Stimulated activated naive CD8-positive, alpha-beta T cell treated with anti-CD3 and anti-CD28 coated beads, Interleukin-15, amount 100 ng/mL, for 72 hours (primary cell): Measurements from ENCODE around the gene TASP1.

Experiments used
- ATAC-seq: fragments of 150-1000 bp; cut with Tn5 transposase; 2 replicates; pipeline ENCODE4 v1.10.0; 2021; ENCODE audit warnings: mild to moderate bottlenecking, moderate library complexity
- DNase-seq, 2 donors: peaks; one replicate each; pipeline ENCODE4 v3.0.0; 2021 to 2022
- H3K27ac Mint-ChIP-seq, 2 donors: one replicate each; pipeline ENCODE4 v1.8.0; 2022; ENCODE audit warnings: mild to moderate bottlenecking in 2 of 2, mixed read lengths in 2 of 2, moderate library complexity in 2 of 2
- H3K27me3 Mint-ChIP-seq: one replicate; pipeline ENCODE4 v1.8.0; 2022; ENCODE audit warnings: mixed read lengths
- H3K4me1 Mint-ChIP-seq: one replicate; pipeline ENCODE4 v1.8.0; 2022; ENCODE audit warnings: mild to moderate bottlenecking, mixed read lengths
- H3K4me3 Mint-ChIP-seq, 2 donors: one replicate each; pipeline ENCODE4 v1.8.0; 2022; ENCODE audit warnings: mild to moderate bottlenecking in 2 of 2, mixed read lengths in 2 of 2, moderate library complexity in 1 of 2
- H3K9me3 Mint-ChIP-seq, 2 donors: one replicate each; pipeline ENCODE4 v1.8.0; 2022; ENCODE audit warnings: mixed read lengths in 2 of 2

TASP1 gene, protein sequence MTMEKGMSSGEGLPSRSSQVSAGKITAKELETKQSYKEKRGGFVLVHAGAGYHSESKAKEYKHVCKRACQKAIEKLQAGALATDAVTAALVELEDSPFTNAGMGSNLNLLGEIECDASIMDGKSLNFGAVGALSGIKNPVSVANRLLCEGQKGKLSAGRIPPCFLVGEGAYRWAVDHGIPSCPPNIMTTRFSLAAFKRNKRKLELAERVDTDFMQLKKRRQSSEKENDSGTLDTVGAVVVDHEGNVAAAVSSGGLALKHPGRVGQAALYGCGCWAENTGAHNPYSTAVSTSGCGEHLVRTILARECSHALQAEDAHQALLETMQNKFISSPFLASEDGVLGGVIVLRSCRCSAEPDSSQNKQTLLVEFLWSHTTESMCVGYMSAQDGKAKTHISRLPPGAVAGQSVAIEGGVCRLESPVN

DNA sequence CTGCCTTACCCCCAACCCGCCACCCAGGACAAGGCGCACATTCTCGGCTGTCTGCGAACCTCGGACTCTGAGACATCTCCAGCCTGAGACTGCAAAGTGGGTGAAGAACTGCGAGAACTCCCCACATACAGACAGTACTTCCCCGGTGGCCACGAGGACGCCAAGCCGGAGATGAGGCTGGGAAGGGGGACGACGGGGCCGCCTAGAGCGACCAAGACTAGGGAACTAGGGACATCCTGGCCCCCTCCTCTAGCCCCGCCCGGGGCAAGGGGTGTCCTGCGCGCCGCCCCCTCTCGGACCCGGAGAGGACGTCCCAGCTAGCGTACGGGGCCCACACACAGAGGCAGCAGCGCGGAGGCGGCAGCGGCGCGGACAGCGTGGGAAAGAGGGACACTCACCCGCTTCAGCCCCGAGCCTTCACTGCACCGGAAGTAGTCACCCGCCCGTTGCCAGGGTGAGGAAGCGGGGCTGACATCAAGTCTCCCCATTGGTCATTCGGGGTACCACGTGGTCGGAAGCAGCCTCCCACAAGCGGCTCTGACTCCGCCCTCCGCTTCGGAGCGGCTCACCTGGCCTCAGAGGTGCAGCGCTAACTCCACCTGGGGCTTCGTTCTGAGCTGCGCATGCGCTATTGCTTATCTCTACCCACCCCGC, at the start of gene TASP1:
TASP1 (minus strand) TSS at position 437 of the 654 bp plus-strand sequence. CDS start 8,854 bp downstream, outside the sequence.
- Mint-ChIP-seq H3K27ac (peak within 1 kb of the TSS; percentile 94), H3K27me3 (peaks cover 13% of the 10 kb centered on the region), H3K9me3 (no peaks in the 10 kb centered on the region), H3K4me1 (peaks cover 43% of the 10 kb centered on the region), H3K4me3 (peak within 1 kb of the TSS; percentile 97 to 99)
- peak; percentile 91 to 96 for DNase-seq
- peak; percentile 99 for ATAC-seq

DNA sequence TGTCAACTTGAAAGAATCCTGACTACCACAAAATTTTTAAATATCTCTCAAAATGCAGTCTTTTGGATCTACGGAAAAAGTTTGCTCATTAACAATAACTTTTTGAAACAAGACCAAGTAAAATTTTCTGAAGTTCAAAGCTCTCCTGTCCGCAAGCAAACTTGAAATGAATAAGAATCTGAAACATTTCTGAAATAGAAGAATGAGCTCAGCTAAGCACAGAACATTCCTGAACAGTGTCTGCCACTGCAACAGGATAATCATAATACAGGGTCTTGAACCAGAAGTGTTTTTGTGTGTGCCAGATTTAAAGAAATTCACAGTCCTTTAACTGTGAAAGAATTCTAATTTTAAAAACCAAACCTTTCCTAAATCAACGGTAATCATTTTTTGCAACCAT, 49.1 kb upstream of the TASP1 start:
- no peak overlapping the region for H3K27ac Mint-ChIP-seq
- H3K9me3 Mint-ChIP-seq, result no peaks in the 10 kb centered on the region
- no peak for DNase-seq
- no peak overlapping the region for H3K4me3 Mint-ChIP-seq
- ATAC-seq, result no peak
- H3K27me3 Mint-ChIP-seq, result peaks cover 24% of the 10 kb centered on the region
- peaks cover 8% of the 10 kb centered on the region for H3K4me1 Mint-ChIP-seq

DNA sequence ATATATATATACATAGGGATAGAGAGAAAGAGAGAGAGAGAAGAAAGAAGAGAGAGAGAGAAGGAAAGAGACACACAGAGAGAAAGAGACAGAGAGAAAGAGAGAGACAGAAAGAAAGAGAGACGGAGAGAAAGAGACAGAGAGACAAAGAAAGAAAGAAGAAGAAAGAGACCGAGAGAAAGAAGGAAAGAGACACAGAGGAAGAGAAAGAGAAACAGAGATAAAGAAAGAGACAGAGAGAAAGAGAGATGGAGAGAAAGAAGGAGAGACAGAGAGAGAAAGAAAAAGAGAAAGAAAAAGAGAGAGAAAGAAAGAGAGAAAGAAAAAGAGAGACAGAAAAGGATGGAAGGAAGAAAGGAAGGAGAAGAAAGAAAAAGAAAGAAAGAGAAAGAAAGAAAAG, 46.9 kb upstream of the TASP1 start:
- no peak overlapping the region for H3K4me3 Mint-ChIP-seq
- peaks cover 8% of the 10 kb centered on the region for H3K4me1 Mint-ChIP-seq
- H3K27me3 Mint-ChIP-seq, result peaks cover 24% of the 10 kb centered on the region
- ATAC-seq (no peak), DNase-seq (no peak)
- H3K27ac Mint-ChIP-seq, result no peak overlapping the region
- no peaks in the 10 kb centered on the region for H3K9me3 Mint-ChIP-seq

DNA sequence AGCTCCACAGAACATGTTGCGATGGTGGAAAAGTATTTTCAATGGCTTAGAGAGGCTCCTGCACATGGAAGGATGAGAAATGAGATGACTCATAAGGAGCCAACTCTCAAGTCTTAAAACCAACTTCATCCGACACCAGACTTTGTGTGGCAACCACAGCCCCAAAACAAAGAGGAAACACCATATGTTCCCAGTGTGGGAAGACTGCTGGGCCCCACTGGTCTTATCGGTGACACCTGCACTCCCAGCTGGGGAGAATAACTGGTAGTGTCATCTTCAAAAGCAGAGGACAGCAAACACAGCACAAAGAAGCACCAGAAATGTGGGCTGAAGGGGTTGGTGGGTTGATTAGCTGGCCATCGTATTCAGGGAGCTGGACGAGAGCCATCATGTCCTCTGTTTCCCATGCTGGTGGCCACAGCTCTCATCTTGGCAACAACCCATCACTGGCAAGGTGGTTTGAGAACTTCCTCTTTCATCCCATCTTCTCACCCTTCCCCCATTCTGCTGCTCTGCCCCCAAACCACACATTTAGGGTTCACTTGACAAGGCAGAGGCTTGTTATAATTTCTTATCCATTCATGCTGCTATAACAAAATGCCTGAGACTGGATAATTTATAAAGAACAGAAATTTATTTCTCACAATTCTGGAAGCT, 46.0 kb upstream of the TASP1 start:
- Mint-ChIP-seq H3K27ac (no peak overlapping the region), H3K4me1 (peaks cover 8% of the 10 kb centered on the region), H3K4me3 (no peak overlapping the region), H3K9me3 (no peaks in the 10 kb centered on the region), H3K27me3 (peaks cover 24% of the 10 kb centered on the region)
- ATAC-seq (no peak), DNase-seq (no peak)

DNA sequence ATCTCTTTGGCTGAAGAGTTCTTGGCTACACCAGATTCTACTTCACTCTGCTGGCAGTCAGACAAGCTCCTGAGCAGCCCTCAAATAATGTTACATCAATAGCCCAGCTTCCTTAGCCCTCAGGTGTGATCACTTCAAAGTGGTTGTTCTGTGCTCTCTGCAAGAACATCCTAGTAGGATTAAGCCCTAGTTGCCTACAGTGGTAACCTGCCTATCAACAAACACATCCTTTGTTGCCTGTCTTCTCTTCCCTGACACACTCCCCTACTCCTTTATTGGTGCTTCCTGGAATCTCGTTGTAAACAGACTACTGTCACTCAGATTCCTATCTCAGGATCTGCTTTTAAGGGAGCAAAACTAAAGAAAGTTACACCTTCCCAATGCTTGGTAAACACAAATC, 45.1 kb upstream of the TASP1 start:
- no peak overlapping the region for H3K4me3 Mint-ChIP-seq
- no peak for DNase-seq
- H3K27ac Mint-ChIP-seq, result no peak overlapping the region
- no peak for ATAC-seq
- peaks cover 24% of the 10 kb centered on the region for H3K27me3 Mint-ChIP-seq
- no peaks in the 10 kb centered on the region for H3K9me3 Mint-ChIP-seq
- H3K4me1 Mint-ChIP-seq, result peaks cover 8% of the 10 kb centered on the region

DNA sequence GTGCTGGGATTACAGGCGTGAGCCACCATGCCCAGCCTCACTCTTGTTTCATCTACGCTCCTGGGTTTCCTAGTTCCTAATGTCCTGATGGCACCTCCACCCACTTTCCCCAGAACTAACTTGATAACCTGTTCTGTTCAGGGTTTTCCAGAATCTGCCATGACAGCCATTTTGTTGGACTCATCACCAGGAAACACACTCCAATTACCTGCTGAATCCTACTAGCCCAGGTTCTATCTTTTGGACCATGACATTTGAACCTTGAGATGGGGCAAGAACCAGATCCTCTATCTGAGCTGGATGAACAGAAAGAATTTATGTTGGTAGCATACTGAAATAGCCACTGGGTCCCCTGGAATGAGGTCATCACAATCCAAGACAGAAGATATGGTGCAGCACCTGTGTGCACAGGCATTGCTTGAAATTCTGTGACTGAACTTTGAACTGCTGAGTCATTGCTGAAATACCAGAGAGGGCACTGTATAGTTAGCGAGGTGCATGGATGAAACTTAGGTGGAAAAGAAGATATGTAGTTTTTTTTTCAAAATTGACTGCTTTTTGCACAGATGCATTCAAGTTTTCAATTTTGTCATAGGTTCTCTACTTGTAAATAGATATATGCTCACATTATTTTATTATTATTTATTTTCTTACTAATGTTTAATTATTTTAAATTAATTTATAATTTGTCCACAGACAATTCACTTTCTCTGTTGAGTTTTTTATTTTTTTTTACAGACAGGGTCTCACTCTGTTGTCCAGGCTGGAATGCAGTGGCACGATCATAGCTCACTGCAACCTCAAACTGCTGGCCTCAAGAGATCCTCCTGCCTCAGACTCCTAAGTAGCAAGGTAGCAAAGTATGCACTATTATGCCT, 42.8 kb upstream of the TASP1 start:
- no peak for ATAC-seq
- H3K9me3 Mint-ChIP-seq, result no peaks in the 10 kb centered on the region
- peaks cover 24% of the 10 kb centered on the region for H3K27me3 Mint-ChIP-seq
- H3K27ac Mint-ChIP-seq, result no peak overlapping the region
- H3K4me1 Mint-ChIP-seq, result peaks cover 8% of the 10 kb centered on the region
- no peak overlapping the region for H3K4me3 Mint-ChIP-seq
- no peak for DNase-seq

DNA sequence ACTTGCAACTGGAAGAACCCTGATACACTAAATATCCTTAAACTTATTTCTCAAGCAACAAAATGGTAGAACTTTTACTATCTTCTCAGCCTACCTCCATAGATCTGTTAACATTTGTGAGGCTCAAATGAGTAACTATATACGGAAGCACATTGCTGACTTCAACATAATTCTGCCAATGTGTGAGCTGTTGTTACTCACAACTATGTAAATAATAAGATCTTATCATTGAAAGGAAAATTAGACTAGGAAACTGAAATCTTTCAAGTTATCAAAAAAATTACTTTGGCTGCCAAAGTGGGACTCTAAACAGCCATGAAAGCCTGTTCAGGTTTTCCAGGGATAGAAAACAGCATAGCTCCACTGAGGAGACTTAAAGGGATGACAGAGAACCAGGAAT, 40.2 kb upstream of the TASP1 start:
- ATAC-seq (no peak), DNase-seq (no peak)
- Mint-ChIP-seq H3K27me3 (peaks cover 8% of the 10 kb centered on the region), H3K4me1 (no peaks in the 10 kb centered on the region), H3K4me3 (no peak overlapping the region), H3K27ac (no peak overlapping the region), H3K9me3 (no peaks in the 10 kb centered on the region)

DNA sequence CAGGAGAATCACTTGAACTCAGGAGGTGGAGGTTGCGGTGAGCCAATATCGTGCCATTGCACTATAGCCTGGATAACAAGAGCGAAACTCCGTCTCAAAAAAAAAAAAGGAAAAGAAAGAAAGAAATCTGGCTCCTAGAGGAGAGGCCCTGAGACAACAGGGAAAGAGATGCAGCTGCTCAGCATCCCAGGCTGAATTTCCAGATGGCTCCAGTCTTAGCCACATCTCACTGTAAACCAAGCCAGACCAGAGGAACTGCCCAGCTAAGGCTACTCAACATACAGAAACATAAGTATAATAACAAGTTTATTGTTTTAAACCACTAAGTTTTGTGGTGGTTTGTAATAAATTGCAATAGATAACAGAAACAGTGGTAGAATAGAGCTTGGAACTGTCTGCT, 38.5 kb upstream of the TASP1 start:
- H3K9me3 Mint-ChIP-seq, result no peaks in the 10 kb centered on the region
- no peak overlapping the region for H3K27ac Mint-ChIP-seq
- ATAC-seq, result no peak
- no peak overlapping the region for H3K4me3 Mint-ChIP-seq
- DNase-seq, result no peak
- no peaks in the 10 kb centered on the region for H3K27me3 Mint-ChIP-seq
- H3K4me1 Mint-ChIP-seq, result no peaks in the 10 kb centered on the region

DNA sequence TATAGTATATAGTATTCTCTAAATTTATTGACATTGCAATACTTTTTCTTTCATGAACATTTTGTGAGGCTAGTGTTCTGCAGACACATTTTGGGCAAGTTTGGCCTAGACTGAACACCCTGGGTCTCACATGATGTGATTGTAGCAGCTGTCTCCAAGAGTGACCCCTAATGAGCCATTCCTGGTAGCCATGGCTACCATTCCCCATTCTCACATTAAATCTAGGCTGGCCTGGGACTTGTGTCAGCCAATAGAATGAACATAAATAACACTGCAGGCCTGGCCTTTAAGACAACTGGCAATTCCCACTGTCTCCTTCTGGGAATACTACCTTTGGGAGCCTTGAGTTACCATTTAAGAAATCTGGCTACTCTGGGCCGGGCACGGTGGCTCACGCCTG, 38.0 kb upstream of the TASP1 start:
- no peak for ATAC-seq
- Mint-ChIP-seq H3K9me3 (no peaks in the 10 kb centered on the region), H3K4me1 (no peaks in the 10 kb centered on the region), H3K4me3 (no peak overlapping the region), H3K27ac (no peak overlapping the region), H3K27me3 (no peaks in the 10 kb centered on the region)
- no peak for DNase-seq

DNA sequence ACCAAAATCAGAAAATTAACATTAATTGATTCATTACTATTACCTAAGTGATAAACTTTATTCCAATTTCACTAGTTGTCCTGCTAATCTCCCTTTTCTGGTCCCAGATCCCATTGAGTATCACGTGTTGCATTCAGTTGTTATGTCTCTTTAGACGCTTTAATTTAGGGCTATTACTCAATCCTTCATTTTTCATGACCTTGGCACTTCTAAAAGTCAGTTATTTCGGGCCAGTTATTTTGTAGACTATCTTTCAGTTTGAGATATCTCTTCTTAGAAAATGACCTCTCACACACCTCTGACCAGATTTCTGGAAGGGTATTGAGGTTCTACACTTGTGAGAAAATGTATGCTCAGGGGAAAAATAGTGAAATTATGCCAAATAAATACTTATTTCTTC, 34.0 kb upstream of the TASP1 start:
- no peaks in the 10 kb centered on the region for H3K9me3 Mint-ChIP-seq
- DNase-seq, result no peak
- H3K4me3 Mint-ChIP-seq, result no peak overlapping the region
- ATAC-seq, result no peak
- H3K27me3 Mint-ChIP-seq, result peaks cover 11% of the 10 kb centered on the region
- no peak overlapping the region for H3K27ac Mint-ChIP-seq
- no peaks in the 10 kb centered on the region for H3K4me1 Mint-ChIP-seq

DNA sequence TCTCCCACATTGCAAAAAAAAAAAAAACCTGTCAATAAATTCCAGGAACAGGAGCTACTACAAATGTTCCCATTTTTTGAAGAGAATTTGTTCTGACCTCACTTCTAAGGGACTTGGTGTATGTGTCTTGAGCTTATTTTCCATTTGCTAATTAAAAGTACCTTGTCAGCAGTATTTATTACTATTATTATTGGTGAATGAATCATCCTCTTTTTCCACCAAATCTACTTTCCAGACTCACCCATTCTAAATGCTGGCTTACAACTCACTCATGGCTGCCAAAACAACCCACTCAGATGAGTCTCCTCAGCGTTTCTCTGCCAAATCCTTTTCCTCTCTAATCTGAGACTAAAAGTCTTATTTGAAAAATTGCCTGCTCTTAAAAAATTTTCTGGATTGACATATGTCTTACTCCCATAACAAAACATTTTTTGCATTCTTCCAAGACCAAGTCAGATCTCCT, 33.2 kb upstream of the TASP1 start:
- no peak overlapping the region for H3K27ac Mint-ChIP-seq
- ATAC-seq (no peak), DNase-seq (no peak)
- H3K9me3 Mint-ChIP-seq, result no peaks in the 10 kb centered on the region
- peaks cover 11% of the 10 kb centered on the region for H3K27me3 Mint-ChIP-seq
- H3K4me1 Mint-ChIP-seq, result no peaks in the 10 kb centered on the region
- no peak overlapping the region for H3K4me3 Mint-ChIP-seq

DNA sequence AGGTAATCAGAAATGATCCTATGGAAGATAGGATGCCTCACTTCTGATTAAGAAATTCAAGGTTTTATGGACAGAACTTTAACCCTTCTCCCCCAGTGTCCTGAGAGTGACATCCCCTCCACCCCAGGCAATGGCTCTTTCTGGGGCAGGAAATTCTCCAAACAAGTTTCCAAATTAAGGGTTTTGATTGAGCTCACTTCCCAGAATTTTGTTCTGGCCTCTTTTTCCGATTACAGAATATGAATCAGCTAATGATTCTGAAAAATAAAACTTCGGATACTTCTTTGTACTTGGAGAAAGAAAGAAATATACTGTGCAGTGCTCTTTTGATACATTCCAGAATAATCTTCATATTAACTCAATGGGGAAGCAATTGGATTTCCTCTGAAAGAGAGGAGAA, 32.8 kb upstream of the TASP1 start:
- no peak overlapping the region for H3K4me3 Mint-ChIP-seq
- no peak for ATAC-seq
- H3K27me3 Mint-ChIP-seq, result peaks cover 11% of the 10 kb centered on the region

DNA sequence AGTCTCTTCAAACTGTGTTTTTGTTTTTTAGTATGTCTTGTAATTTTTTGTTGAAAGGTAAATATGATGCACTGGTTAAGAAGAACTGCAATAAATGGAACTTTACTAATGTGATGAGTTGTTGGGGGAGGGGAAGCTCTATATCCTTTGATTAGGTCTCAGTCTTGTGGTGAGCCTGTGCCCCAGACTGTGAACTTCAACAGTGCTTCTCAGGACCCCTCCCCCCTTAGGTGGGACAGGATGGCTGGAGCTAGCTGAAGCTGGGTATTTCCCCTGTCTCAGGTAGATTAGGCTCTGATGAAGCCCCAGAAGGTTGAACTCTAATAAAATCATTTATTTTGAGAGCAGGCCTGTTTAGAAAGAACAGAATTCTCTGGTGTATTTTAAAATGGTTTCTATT, 31.4 kb upstream of the TASP1 start:
- Mint-ChIP-seq H3K4me1 (no peaks in the 10 kb centered on the region), H3K27ac (no peak overlapping the region), H3K4me3 (no peak overlapping the region), H3K27me3 (peaks cover 18% of the 10 kb centered on the region), H3K9me3 (no peaks in the 10 kb centered on the region)
- no peak for DNase-seq
- no peak for ATAC-seq

More for the DNA sequence above, 32.8 kb upstream of the TASP1 start:
- Mint-ChIP-seq H3K9me3 (no peaks in the 10 kb centered on the region), H3K4me1 (no peaks in the 10 kb centered on the region), H3K27ac (no peak overlapping the region)
- no peak for DNase-seq

DNA sequence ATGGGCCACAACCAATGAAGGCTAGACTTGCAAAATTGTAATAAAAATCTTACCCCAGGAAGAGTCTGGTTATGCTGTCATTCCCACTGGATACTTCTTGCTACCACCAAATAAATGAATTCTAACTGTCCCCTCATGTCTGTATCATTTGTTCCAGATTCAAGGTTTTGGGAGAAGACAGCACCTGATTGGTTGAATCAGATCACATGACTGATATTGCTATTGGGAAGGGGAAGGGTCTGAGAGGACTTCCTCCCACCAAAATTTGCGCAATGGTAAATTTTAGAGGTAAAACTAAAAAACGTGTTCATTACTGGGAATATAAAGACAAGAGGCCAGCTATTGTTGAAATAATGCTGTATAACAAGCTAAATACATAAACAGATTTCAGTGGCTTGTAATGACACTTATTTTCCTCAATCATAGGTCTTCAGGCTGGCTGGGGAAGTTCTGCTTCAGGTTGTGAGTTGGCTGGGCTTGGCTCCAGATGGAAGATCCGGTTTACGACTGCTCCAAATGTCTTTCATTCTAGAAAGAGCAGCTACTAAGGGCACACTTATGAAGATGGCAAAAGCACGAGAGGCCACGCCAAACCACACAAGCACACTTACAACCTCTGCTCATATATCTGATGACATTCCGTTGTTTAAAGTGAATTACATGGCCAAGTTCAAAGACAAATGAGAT, 27.1 kb upstream of the TASP1 start:
- Mint-ChIP-seq H3K27ac (no peak overlapping the region), H3K4me1 (no peaks in the 10 kb centered on the region), H3K9me3 (no peaks in the 10 kb centered on the region), H3K27me3 (peaks cover 17% of the 10 kb centered on the region), H3K4me3 (no peak overlapping the region)
- DNase-seq (no peak), ATAC-seq (no peak)
